OCI-LY3 (cell line): ENCODE data around the gene PSAPL1.

Source experiments
- CTCF ChIP-seq: fragments of 200-600, 300-600 bp; sonication (generic); IDR thresholded peaks from 2 replicates; pipeline ENCODE4 v1.5.1; 2014; ENCODE audit warnings: antibody characterized with exemption, low read length, low read depth
- EZH2phosphoT487 ChIP-seq: fragments of 200-600 bp; shearing (Covaris generic); IDR thresholded peaks from 2 replicates; pipeline ENCODE4 v1.6.1; 2018; ENCODE audit warnings: antibody characterized with exemption, mixed run types, low read depth

DNA sequence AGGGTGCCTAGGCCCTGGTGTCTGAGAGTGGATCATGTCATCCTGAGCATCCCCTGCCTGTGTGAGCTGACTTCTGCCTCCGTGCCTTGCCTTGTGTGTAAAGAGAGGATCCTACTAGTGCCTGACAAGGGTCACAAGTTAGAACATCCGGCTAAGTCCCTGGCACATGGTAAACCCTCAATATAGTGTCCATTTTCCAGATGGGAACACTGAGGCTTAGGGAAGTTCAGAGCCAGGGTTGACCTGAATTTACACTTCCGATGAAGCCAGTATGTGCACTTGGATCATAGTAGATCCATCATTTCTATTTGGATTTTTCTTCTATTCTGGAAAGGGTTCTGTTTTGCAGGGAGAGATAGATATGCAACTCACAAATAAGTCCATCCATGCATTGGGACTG, 12.5 kb upstream of the PSAPL1 start:
- no peak for TF ChIP-seq CTCF
- no peak for TF ChIP-seq EZH2phosphoT487
